OCI-LY3 (cell line): ENCODE measurements around the gene SLC10A1.

ENCODE experiments used
- H2AFZ ChIP-seq: fragments of 200-600, 300-600 bp; shearing (Covaris generic); 2 replicates; pipeline ENCODE4 v1.6.0; 2014; ENCODE audit warnings: antibody characterized with exemption, low read depth, low read length
- H3K27ac ChIP-seq: fragments of 200-600, 300-600 bp; sonication (generic); 2 replicates; pipeline ENCODE4 v1.5.1; 2014; ENCODE audit warnings: mild to moderate bottlenecking, low read length, moderate library complexity, mixed read lengths
- H3K27me3 ChIP-seq: fragments of 200-600, 300-600 bp; sonication (generic); 2 replicates; pipeline ENCODE4 v1.6.1; 2014; ENCODE audit warnings: low read depth, low read length, mixed read lengths
- H3K36me3 ChIP-seq: fragments of 200-600, 300-600 bp; sonication (generic); replicated peaks from 2 replicates; pipeline ENCODE3; 2014; ENCODE audit warnings: low read depth, low read length, mixed read lengths
- H3K4me1 ChIP-seq: fragments of 300-600, 200-600 bp; sonication (generic); 2 replicates; pipeline ENCODE4 v1.6.1; 2014; ENCODE audit warnings: low read length, mixed read lengths
- H3K4me2 ChIP-seq: fragments of 200-600, 300-600 bp; sonication (generic); 2 replicates; pipeline ENCODE4 v1.6.1; 2014; ENCODE audit warnings: low read length, mixed read lengths
- H3K4me3 ChIP-seq: fragments of 300-600, 200-600 bp; sonication (generic); 2 replicates; pipeline ENCODE4 v1.5.1; 2014; ENCODE audit warnings: antibody characterized with exemption, mild to moderate bottlenecking, low read length, moderate library complexity
- H3K79me2 ChIP-seq: fragments of 300-600, 200-600 bp; shearing (Covaris generic); 2 replicates; pipeline ENCODE4 v1.6.1; 2014; ENCODE audit warnings: mild to moderate bottlenecking, low read length, mixed read lengths
- H3K9ac ChIP-seq: fragments of 300-600, 200-600 bp; shearing (Covaris generic); 2 replicates; pipeline ENCODE4 v1.6.0; 2014; ENCODE audit warnings: mild to moderate bottlenecking, low read length, moderate library complexity
- H3K9me3 ChIP-seq: fragments of 200-600, 300-600 bp; shearing (Covaris generic); 2 replicates; pipeline ENCODE4 v1.6.1; 2014; ENCODE audit warnings: low read length, mixed read lengths; ENCODE audit not compliant: insufficient read depth
- H4K20me1 ChIP-seq: fragments of 200-600, 300-600 bp; sonication (generic); 2 replicates; pipeline ENCODE4 v1.6.1; 2016; ENCODE audit warnings: low read length, mixed read lengths; ENCODE audit not compliant: insufficient read depth
- CTCF ChIP-seq: fragments of 200-600, 300-600 bp; sonication (generic); IDR thresholded peaks from 2 replicates; pipeline ENCODE4 v1.5.1; 2014; ENCODE audit warnings: antibody characterized with exemption, low read length, low read depth
- EZH2phosphoT487 ChIP-seq: fragments of 200-600 bp; shearing (Covaris generic); IDR thresholded peaks from 2 replicates; pipeline ENCODE4 v1.6.1; 2018; ENCODE audit warnings: antibody characterized with exemption, mixed run types, low read depth

SLC10A1 gene

GRCh38 chr14:69820991-69821390 is 23.9 kb upstream of the SLC10A1 start:
- no peak overlapping the region for H3K4me3 ChIP-seq
- no peak for TF ChIP-seq EZH2phosphoT487
- no peak for TF ChIP-seq CTCF
- no peak overlapping the region for H2AFZ ChIP-seq
- no peaks in the 10 kb centered on the region for H3K79me2 ChIP-seq
- peaks cover 13% of the 10 kb centered on the region for H3K27me3 ChIP-seq
- H3K9me3 ChIP-seq, result no peaks in the 10 kb centered on the region
- H3K4me2 ChIP-seq, result no peak overlapping the region
- no peaks in the 10 kb centered on the region for H4K20me1 ChIP-seq
- H3K4me1 ChIP-seq, result no peaks in the 10 kb centered on the region
- H3K27ac ChIP-seq, result no peak overlapping the region
- H3K9ac ChIP-seq, result no peak overlapping the region
- no peaks in the 10 kb centered on the region for H3K36me3 ChIP-seq

GRCh38 chr14:69819607-69820006 is 22.6 kb upstream of the SLC10A1 start:
- no peaks in the 10 kb centered on the region for H3K9me3 ChIP-seq
- no peak for TF ChIP-seq CTCF
- no peak for TF ChIP-seq EZH2phosphoT487
- no peaks in the 10 kb centered on the region for H4K20me1 ChIP-seq
- no peak overlapping the region for H2AFZ ChIP-seq
- no peaks in the 10 kb centered on the region for H3K4me1 ChIP-seq
- H3K27ac ChIP-seq, result no peak overlapping the region
- no peak overlapping the region for H3K4me3 ChIP-seq
- no peaks in the 10 kb centered on the region for H3K79me2 ChIP-seq
- no peak overlapping the region for H3K9ac ChIP-seq
- no peak overlapping the region for H3K4me2 ChIP-seq
- H3K36me3 ChIP-seq, result no peaks in the 10 kb centered on the region
- peaks cover 26% of the 10 kb centered on the region for H3K27me3 ChIP-seq

GRCh38 chr14:69818758-69819191 is 21.7 kb upstream of the SLC10A1 start:
- TF ChIP-seq EZH2phosphoT487 (no peak), CTCF (peak; percentile 90)
- Histone ChIP-seq H3K36me3 (no peaks in the 10 kb centered on the region), H3K9me3 (no peaks in the 10 kb centered on the region), H4K20me1 (no peaks in the 10 kb centered on the region), H3K9ac (no peak overlapping the region), H3K4me3 (peak overlapping the region; percentile 44), H2AFZ (peak overlapping the region; percentile 47; the same call in 1 of the 2 replicates), H3K4me1 (no peaks in the 10 kb centered on the region), H3K27ac (no peak overlapping the region), H3K27me3 (peaks cover 33% of the 10 kb centered on the region), H3K79me2 (no peaks in the 10 kb centered on the region), H3K4me2 (peak overlapping the region; percentile 60)

GRCh38 chr14:69816216-69816615 is 19.2 kb upstream of the SLC10A1 start:
- H3K27me3 ChIP-seq, result peaks cover 40% of the 10 kb centered on the region
- no peaks in the 10 kb centered on the region for H3K9me3 ChIP-seq
- no peak overlapping the region for H3K27ac ChIP-seq
- no peaks in the 10 kb centered on the region for H3K79me2 ChIP-seq
- H3K4me3 ChIP-seq, result no peak overlapping the region
- no peaks in the 10 kb centered on the region for H4K20me1 ChIP-seq
- H2AFZ ChIP-seq, result no peak overlapping the region
- no peak overlapping the region for H3K4me2 ChIP-seq
- H3K4me1 ChIP-seq, result no peaks in the 10 kb centered on the region
- no peak for TF ChIP-seq CTCF
- no peak for TF ChIP-seq EZH2phosphoT487
- H3K36me3 ChIP-seq, result no peaks in the 10 kb centered on the region
- no peak overlapping the region for H3K9ac ChIP-seq
